Epidermal melanocyte (primary cell): ENCODE data around the gene RFC2.

Experiments used
- DNase-seq: peaks from one replicate; pipeline ENCODE4 v3.0.0; 2011; ENCODE audit warnings: low spot score; ENCODE audit not compliant: insufficient read length

RFC2 gene

GRCh38 chr7:74254129-74254857 is at the start of gene RFC2:
Gene RFC2, minus strand, starts transcription at chr7:74254399. Its CDS starts 16 bp downstream, at chr7:74254383.
- DNase-seq: peak; percentile 83

- no peak for DNase-seq
Measured at GRCh38 chr7:74302745-74303221, 48.6 kb upstream of the RFC2 start.

- DNase-seq: no peak
Measured at GRCh38 chr7:74300926-74301325, 46.7 kb upstream of the RFC2 start.

- DNase-seq: no peak
Measured at GRCh38 chr7:74299401-74299800, 45.2 kb upstream of the RFC2 start.

- DNase-seq: no peak
Measured at GRCh38 chr7:74297516-74298233, 43.5 kb upstream of the RFC2 start.

GRCh38 chr7:74294191-74294998 is 40.2 kb upstream of the RFC2 start:
- DNase-seq: no peak

GRCh38 chr7:74293577-74293908 is 39.3 kb upstream of the RFC2 start:
- no peak for DNase-seq

GRCh38 chr7:74292757-74293576 is 38.8 kb upstream of the RFC2 start:
- no peak for DNase-seq

GRCh38 chr7:74291535-74291934 is 37.3 kb upstream of the RFC2 start:
- DNase-seq: no peak

GRCh38 chr7:74290981-74291441 is 36.8 kb upstream of the RFC2 start:
- no peak for DNase-seq

GRCh38 chr7:74290553-74290950 is 36.4 kb upstream of the RFC2 start:
- no peak for DNase-seq

- no peak for DNase-seq
Measured at GRCh38 chr7:74289659-74290552, 35.7 kb upstream of the RFC2 start.

- DNase-seq: peak; percentile 83
Measured at GRCh38 chr7:74289018-74289658, 34.9 kb upstream of the RFC2 start, which contains the start of gene CLIP2. Gene CLIP2, plus strand, starts transcription at chr7:74289407. Its CDS starts 28,140 bp downstream, at chr7:74317547.

GRCh38 chr7:74288034-74288881 is 34.1 kb upstream of the RFC2 start:
- DNase-seq: no peak

- no peak for DNase-seq
Measured at GRCh38 chr7:74287303-74288033, 33.3 kb upstream of the RFC2 start.

GRCh38 chr7:74286131-74286530 is 31.9 kb upstream of the RFC2 start:
- no peak for DNase-seq

- no peak for DNase-seq
Measured at GRCh38 chr7:74284781-74285259, 30.6 kb upstream of the RFC2 start.
